ENCODE measurements around the gene FAM174B. TPM values are rescaled to one million over a fixed set of nuclear protein-coding genes. Genes with fewer than 3 reads are reported as not detected.

FAM174B gene
- total RNA-seq: 34.4 TPM

GRCh38 chr15:92655178-92655995 lies at the start of gene FAM174B:
Gene FAM174B (minus strand): TSS chr15:92655775.
- peak; percentile 32 for DNase-seq (ENCODE audit: low spot score)

- DNase-seq (ENCODE audit: low spot score): no peak
These were observed 40.5 kb upstream of the FAM174B start for GRCh38 chr15:92696096-92696495.

DNA sequence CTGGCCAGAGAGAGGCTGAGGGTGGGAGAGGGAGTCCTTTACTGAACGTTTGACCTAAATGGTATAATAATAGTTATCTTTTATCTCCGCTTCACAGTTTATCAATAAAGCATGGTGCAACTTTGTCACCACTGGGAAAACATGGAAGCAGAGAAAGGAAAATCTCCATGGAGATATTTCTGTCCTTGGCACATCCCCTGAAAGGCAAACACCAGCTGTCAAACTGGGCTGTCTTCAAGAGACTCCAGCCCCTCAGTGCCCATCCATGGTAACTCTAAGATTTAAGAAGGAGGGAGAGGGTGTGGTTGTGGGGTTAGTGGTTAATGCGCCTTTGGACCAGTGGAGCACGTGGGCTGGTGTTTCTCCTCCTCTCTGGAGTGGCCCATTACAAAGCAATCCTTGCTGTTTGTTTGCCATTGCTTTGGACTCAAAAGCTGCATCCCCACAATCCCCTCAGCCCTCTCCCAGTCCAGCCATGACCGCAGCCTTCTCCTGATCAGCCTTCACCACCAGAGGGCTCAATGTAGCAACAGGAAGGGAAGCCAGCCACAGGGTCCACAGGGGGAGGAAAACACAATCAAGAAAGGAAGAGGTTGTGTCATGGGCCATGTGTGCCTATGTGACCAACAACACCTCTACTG lies 38.2 kb upstream of the FAM174B start:
- DNase-seq (ENCODE audit: low spot score): no peak

GRCh38 chr15:92690395-92690794 lies 34.8 kb upstream of the FAM174B start:
- no peak for DNase-seq (ENCODE audit: low spot score)

- DNase-seq (ENCODE audit: low spot score): no peak
These were observed 32.2 kb upstream of the FAM174B start for GRCh38 chr15:92687746-92688145.

DNA sequence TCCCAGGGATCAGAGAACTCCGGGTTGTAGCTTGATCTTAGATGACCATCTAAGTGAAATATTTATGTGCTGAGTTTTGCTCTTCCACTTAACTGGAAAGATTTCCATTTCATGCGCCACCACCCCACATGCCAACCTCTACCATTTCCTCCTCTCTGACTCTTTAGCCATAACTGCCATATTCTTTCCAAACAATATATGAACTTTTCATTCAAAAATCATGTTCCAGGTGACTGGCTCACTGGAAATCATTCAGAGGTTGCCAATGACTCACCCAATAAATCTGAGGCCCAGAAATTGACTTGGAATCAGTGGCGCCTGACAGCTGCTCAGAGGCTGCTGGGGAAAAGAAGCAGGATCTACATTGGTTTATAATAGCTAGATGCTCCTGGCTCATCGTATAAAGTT lies 31.6 kb upstream of the FAM174B start:
- no peak for DNase-seq (ENCODE audit: low spot score)

DNA sequence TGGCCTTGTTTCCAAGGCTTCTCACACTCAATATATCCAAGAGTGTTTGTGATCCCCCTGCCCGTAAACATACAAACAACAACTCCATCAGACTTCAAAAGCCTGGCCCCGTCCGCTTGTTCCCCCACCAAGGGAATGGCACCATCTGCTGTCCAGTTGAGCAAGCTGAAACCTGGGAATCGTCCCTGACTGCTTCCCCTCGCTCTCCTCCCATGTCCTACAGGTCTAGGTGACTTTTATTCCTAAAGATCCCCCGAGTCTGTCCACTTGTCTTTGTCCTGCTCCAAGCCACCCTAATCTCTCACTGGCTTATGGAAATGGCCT lies 27.9 kb upstream of the FAM174B start:
- DNase-seq (ENCODE audit: low spot score): peak; percentile 14

DNA sequence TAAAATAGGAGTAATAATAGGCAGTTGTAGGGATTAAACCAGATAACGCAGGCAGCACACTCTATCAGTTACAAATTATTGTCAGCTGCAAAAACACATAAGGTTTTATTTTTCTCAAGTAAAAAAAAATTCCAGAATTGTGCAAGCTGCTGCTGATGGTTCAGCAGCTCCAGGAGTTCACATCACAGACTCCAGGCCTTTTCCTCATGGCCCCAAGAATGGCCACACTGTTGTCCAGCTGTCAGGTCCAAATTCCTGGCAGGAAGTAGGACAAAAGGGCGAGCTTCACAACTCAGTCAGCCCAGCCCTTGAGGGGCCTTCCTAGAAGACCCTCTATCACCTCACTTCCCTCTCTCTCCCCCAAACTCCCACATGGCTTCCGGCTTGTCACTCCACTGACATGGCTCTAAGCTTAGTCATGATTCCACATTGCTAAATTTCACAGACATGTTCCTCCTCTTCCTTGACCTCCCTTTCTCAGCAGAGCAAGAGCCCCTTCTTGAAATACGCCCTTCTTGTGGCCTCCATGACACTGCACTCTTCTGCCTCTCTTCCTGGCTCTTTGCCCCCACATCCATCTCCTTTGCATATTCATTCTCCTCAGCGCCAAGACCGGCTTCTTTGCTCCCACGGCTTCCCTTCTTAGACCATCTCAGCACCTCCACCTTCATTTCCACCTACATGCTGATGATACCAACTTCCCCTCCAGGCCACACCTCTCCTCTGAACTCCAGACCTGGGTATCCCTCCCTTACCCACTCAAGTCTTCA lies 27.4 kb upstream of the FAM174B start:
- DNase-seq (ENCODE audit: low spot score): no peak

DNA sequence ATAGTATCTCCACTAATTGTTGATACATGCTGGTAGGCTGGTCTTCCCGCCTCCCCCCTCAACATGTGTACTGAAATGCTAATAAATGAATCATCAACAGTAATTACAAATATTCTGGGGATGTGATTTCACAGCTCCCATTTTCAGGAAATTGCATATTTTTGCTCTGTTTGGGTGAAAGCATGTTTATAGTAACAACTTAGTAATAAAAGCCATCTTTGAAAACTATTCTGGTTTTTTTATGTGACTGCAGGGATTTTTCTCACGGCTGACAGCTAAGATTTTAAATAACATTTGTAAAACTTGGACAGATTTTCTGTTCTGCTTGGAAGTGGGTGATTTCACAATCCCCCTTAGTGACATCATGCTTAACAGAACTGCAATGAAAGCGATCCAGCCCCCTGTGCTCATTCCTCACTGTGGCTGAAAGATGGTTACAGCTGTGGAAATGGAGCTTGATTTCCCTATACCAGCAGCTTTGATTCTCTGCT lies 25.6 kb upstream of the FAM174B start:
- peak; percentile 22 for DNase-seq (ENCODE audit: low spot score)

GRCh38 chr15:92677999-92678398 lies 22.4 kb upstream of the FAM174B start:
- peak; percentile 21 for DNase-seq (ENCODE audit: low spot score)

- DNase-seq (ENCODE audit: low spot score): no peak
These were observed 21.0 kb upstream of the FAM174B start for GRCh38 chr15:92676561-92676960.

DNA sequence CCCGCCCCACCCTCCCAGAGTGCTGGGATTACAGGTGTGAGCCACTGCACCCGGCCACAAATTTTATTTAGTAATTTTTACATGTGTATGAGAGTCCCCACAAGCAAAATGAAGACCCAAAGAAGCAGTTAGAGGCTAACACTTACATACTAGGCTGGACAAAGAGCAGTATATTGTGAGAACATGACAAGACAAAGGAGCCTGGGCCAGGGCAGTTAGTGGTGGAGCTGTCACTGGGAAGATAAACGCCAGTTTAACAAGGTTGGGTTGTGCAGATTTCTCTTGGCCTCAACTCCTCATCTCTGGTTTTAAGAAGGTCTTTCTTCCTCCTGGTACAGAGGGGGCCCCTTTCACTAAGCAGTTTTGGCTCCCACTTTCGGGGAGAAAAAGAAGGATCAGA lies 19.9 kb upstream of the FAM174B start:
- no peak for DNase-seq (ENCODE audit: low spot score)

DNA sequence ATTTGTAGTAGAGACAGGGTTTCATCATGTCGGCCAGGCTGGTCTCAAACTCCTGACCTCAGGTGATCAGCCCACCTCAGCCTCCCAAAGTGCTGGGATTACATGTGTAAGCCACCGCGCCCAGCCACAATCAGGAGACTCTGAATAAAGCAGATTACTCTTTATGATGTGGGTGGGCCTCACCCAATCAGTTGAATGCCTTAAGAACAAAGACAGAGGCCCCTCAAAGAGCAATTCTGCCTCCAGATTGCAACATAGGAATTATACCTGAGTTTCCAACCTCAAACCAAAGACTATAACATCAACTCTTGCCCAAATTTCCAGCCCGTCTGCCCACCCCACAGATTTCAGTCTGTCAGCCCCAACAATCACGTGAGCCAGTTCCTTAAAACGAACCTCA lies 18.8 kb upstream of the FAM174B start:
- DNase-seq (ENCODE audit: low spot score): no peak

GRCh38 chr15:92672102-92672501 lies 16.5 kb upstream of the FAM174B start:
- no peak for DNase-seq (ENCODE audit: low spot score)

GRCh38 chr15:92671406-92671805 lies 15.8 kb upstream of the FAM174B start:
- no peak for DNase-seq (ENCODE audit: low spot score)

GRCh38 chr15:92670621-92671020 lies 15.0 kb upstream of the FAM174B start:
- no peak for DNase-seq (ENCODE audit: low spot score)

- DNase-seq (ENCODE audit: low spot score): no peak
These were observed 13.9 kb upstream of the FAM174B start for GRCh38 chr15:92669432-92669831.

GRCh38 chr15:92668620-92669019 lies 13.0 kb upstream of the FAM174B start:
- no peak for DNase-seq (ENCODE audit: low spot score)

DNA sequence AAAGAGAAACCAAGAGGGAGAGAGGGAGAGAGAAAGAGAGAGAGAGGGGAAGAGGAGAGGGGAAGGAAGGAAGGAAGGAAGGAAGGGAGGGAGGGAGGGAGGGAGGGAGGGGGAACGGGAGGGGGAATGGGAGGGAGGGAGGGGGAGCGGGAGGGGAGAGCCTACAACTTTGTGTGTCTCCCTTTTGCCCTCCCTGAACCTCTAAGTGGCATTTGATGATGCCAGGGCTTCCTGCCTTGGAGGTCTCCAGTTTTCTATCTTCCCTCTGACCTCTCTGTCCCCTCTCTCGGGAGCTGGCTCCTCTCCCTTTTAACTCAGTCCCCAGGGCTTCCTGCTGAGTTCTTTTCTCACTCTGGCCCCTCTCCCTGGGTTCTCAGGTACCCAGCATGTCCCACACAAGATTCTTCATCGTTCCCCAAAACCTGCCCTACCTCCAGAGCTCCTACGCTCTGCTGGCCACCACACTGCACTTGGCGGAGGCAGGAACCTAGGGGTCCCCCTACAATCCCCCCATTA lies 12.5 kb upstream of the FAM174B start:
- DNase-seq (ENCODE audit: low spot score): no peak

- no peak for DNase-seq (ENCODE audit: low spot score)
These were observed 11.8 kb upstream of the FAM174B start for GRCh38 chr15:92667287-92667904.

DNA sequence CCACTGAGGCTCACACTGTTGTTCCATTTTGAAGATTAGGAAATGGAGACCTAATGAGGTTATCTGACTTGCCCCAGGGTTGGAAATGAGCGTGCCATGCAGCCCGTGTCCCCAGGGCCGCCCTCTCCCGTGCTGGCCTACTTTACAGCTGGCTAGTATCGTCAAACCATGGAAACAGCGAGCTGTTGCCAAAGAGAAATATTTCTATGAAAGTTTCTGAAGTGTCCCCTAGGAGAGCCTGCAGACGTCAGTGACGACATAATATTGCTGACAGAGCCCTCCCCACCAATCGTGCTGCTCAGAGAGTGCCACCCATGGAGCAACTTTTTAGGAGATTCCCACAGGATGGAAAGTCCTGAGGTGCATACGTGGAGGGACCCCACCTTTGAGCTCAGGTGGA lies 11.2 kb upstream of the FAM174B start:
- DNase-seq (ENCODE audit: low spot score): peak; percentile 21

GRCh38 chr15:92665100-92665555 lies 9.6 kb upstream of the FAM174B start:
- no peak for DNase-seq (ENCODE audit: low spot score)

All from mucosa of gallbladder (tissue), 1 donor.